ENCODE results near the gene SRSF3. TPM values are rescaled to one million over a fixed set of nuclear protein-coding genes. Genes with fewer than 3 reads are reported as not detected.

SRSF3 gene
- total RNA-seq, 2 donors from 2014 or later: 493 to 536 TPM

DNA sequence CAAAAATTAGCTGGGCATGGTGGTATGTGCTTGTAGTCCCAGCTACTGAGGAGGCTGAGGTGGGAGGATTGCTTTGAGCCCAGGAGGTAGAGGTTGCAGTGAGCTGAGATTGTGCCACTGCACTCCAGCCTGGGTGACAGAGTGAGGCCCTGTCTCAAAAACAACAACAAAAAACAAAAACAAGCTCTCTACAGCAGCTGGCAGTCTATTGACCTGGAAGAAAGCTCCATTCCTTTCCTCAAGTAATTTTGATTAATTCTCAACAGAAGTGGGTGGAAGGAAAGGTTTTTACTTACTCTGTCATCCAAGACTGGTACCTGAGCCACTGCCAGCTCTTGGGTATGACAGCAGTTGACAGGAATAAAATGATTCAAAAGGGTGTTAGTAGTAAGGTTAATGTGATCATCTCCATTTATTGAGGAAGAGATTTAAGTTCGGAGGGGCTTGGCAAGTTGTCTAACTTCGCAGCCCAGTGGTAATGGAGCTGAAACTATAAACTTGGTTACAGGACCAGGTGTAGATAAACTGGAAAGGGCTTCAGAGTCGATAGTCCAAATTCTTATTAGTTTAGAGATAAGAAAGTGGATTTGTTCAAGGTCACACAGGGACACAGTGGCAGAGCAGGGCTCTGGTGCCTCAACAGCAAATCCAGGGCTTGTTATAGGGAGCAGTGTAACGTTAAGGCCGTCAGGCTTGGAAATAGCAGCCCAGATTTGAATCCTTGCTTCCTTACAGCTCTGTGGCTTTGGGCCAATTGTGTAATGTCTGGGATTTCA, 14.8 kb downstream of the SRSF3 start:
- H3K4me3 Mint-ChIP-seq: no peak overlapping the region
- peaks cover 11% of the 10 kb centered on the region for H3K4me1 Mint-ChIP-seq
- Histone ChIP-seq H3K27ac (ENCODE audit: low read depth, low read length) (no peak overlapping the region), H3K36me3 (ENCODE audit: control insufficient read depth, insufficient read depth, low read length) (peaks cover 93% of the 10 kb centered on the region), H3K9ac (ENCODE audit: extremely low read depth, low read length, poor library complexity, severe bottlenecking) (no peak overlapping the region), H3K9me3 (ENCODE audit: control insufficient read depth, low read length) (no peaks in the 10 kb centered on the region), H3K4me3 (ENCODE audit: low read length) (no peak overlapping the region), H3K4me1 (ENCODE audit: control insufficient read depth, insufficient read depth, low read length) (peaks cover 2% of the 10 kb centered on the region), H3K27me3 (ENCODE audit: control insufficient read depth, insufficient read depth, low read length, poor library complexity, severe bottlenecking) (no peaks in the 10 kb centered on the region)
- TF ChIP-seq, protein P1, sequence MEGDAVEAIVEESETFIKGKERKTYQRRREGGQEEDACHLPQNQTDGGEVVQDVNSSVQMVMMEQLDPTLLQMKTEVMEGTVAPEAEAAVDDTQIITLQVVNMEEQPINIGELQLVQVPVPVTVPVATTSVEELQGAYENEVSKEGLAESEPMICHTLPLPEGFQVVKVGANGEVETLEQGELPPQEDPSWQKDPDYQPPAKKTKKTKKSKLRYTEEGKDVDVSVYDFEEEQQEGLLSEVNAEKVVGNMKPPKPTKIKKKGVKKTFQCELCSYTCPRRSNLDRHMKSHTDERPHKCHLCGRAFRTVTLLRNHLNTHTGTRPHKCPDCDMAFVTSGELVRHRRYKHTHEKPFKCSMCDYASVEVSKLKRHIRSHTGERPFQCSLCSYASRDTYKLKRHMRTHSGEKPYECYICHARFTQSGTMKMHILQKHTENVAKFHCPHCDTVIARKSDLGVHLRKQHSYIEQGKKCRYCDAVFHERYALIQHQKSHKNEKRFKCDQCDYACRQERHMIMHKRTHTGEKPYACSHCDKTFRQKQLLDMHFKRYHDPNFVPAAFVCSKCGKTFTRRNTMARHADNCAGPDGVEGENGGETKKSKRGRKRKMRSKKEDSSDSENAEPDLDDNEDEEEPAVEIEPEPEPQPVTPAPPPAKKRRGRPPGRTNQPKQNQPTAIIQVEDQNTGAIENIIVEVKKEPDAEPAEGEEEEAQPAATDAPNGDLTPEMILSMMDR (conservative IDR thresholded peaks at IDR 0.05): no peak
- H3K36me3 Mint-ChIP-seq (ENCODE audit: low read depth): peaks cover 83% of the 10 kb centered on the region
- H3K9me3 Mint-ChIP-seq: no peaks in the 10 kb centered on the region
- H3K27me3 Mint-ChIP-seq (ENCODE audit: insufficient read depth): no peaks in the 10 kb centered on the region
- WGBS, 2 experiments (ENCODE audit: insufficient coverage in 1 of 2, insufficient read length in 1 of 2): 90 to 96% methylated on average over 5 of the region's 5 CpGs
- no peak for DNase-seq
- no peak overlapping the region for H3K27ac Mint-ChIP-seq

DNA sequence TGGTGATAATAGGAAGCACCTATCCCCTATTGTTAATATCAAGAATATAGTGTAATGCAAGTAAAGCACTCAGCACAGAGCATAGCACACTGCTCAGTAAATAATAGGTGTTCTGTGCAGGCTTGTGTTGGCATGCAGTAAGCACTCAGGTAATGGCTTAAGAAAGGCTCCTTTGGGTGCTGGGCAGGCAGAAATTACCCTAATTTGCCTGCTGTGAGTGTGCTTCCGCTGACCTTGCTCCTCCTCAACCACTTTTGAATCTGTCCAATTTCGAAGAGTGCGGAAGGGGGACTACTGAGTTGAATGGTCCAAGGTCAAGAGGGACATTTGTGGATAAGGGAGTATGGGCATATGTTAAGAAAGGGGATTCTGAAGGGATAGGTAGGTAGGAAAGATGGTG, 15.4 kb downstream of the SRSF3 start:
- TF ChIP-seq, protein P1 (conservative IDR thresholded peaks at IDR 0.05): no peak
- Mint-ChIP-seq H3K4me3 (no peak overlapping the region), H3K27ac (no peak overlapping the region), H3K27me3 (ENCODE audit: insufficient read depth) (no peaks in the 10 kb centered on the region), H3K36me3 (ENCODE audit: low read depth) (peaks cover 77% of the 10 kb centered on the region), H3K9me3 (no peaks in the 10 kb centered on the region), H3K4me1 (peaks cover 9% of the 10 kb centered on the region)
- WGBS, 2 experiments (ENCODE audit: insufficient coverage in 1 of 2, insufficient read length in 1 of 2): 96 to 97% methylated on average over 3 of the region's 3 CpGs
- Histone ChIP-seq H3K9me3 (ENCODE audit: control insufficient read depth, low read length) (no peaks in the 10 kb centered on the region), H3K27ac (ENCODE audit: low read depth, low read length) (no peak overlapping the region), H3K27me3 (ENCODE audit: control insufficient read depth, insufficient read depth, low read length, poor library complexity, severe bottlenecking) (no peaks in the 10 kb centered on the region), H3K36me3 (ENCODE audit: control insufficient read depth, insufficient read depth, low read length) (peaks cover 86% of the 10 kb centered on the region), H3K4me3 (ENCODE audit: low read length) (no peak overlapping the region), H3K4me1 (ENCODE audit: control insufficient read depth, insufficient read depth, low read length) (peaks cover 2% of the 10 kb centered on the region), H3K9ac (ENCODE audit: extremely low read depth, low read length, poor library complexity, severe bottlenecking) (no peak overlapping the region)
- DNase-seq: no peak

DNA sequence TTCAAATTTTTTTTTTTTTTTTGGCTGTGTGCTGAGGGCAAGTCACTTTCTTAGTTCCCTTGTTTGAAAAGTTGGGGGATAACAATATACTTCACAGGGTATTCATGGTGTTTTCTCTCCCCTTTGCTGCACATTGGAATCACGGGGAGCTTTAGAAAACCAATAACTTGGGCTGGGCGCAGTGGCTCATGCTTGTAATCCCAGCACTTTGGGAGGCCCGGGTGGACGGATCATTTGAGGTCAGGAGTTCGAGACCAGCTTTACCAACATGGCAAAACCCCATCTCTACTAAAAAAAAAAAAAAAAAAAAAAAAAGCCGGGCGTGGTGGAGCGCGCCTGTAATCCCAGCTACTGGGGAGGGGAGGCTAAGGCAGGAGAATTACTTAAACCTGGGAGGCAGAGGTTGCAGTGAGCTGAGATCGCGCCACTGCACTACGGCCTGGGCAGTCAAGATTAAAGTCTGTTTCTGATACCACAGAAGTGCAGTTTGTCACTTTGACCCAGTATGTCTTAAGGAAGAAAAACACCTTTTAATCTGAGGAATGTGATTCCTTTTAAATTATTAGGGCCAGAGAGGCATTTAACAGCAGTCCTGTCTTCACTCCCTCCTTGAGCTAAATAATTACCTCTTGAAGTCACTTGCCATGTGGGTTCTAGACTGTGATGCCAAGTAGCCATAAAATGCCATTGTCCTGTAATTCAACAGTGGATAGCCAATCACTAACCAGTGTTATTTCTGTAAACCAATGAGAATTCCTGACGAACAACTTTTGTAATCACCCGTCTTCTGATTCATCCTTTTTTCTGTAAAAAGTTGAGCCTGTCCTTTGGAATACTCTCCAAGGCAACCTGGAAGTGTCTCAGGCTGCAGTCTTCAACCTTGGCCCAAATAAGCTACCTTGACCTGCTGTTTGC, 16.1 kb downstream of the SRSF3 start:
- no peak overlapping the region for H3K27ac ChIP-seq (ENCODE audit: low read depth, low read length)
- H3K4me3 ChIP-seq (ENCODE audit: low read length): no peak overlapping the region
- peaks cover 79% of the 10 kb centered on the region for H3K36me3 ChIP-seq (ENCODE audit: control insufficient read depth, insufficient read depth, low read length)
- Mint-ChIP-seq H3K27ac (no peak overlapping the region), H3K36me3 (ENCODE audit: low read depth) (peaks cover 74% of the 10 kb centered on the region), H3K9me3 (no peaks in the 10 kb centered on the region), H3K4me1 (peaks cover 6% of the 10 kb centered on the region), H3K4me3 (no peak overlapping the region), H3K27me3 (ENCODE audit: insufficient read depth) (no peaks in the 10 kb centered on the region)
- TF ChIP-seq, protein P1 (conservative IDR thresholded peaks at IDR 0.05): no peak
- DNase-seq: no peak
- no peaks in the 10 kb centered on the region for H3K9me3 ChIP-seq (ENCODE audit: control insufficient read depth, low read length)
- 92 to 96% methylated on average over 8 to 14 of the region's 14 CpGs for WGBS, 2 experiments (ENCODE audit: insufficient coverage in 1 of 2, insufficient read length in 1 of 2)
- H3K4me1 ChIP-seq (ENCODE audit: control insufficient read depth, insufficient read depth, low read length): no peaks in the 10 kb centered on the region
- H3K27me3 ChIP-seq (ENCODE audit: control insufficient read depth, insufficient read depth, low read length, poor library complexity, severe bottlenecking): no peaks in the 10 kb centered on the region
- H3K9ac ChIP-seq (ENCODE audit: extremely low read depth, low read length, poor library complexity, severe bottlenecking): no peak overlapping the region
